HG03060 (cell line): ENCODE results near the gene KLHDC10.
"Not testable (repeated sequence)": the region's sequence is repeated elsewhere in the genome, so short reads cannot be mapped to it uniquely, and the experiment has no call there.

Source experiments
- ATAC-seq: cut with Tn5 transposase; IDR thresholded peaks from one replicate; pipeline ENCODE4 v1.9.1; 2021; ENCODE audit warnings: low read depth, moderate number of reproducible peaks; ENCODE audit not compliant: unreplicated experiment

Gene KLHDC10

GRCh38 chr7:130071701-130072622 lies 1.6 kb downstream of the KLHDC10 start:
- no peak for ATAC-seq

GRCh38 chr7:130079846-130080394 lies 9.6 kb downstream of the KLHDC10 start:
- no peak for ATAC-seq

GRCh38 chr7:130083497-130083896 lies 13.2 kb downstream of the KLHDC10 start:
- ATAC-seq: not testable (repeated sequence)

- ATAC-seq: no peak
Observed at GRCh38 chr7:130084037-130084875, 13.9 kb downstream of the KLHDC10 start.

- not testable (repeated sequence) for ATAC-seq
Observed at GRCh38 chr7:130085235-130085634, 14.9 kb downstream of the KLHDC10 start.

GRCh38 chr7:130086938-130087337 lies 16.6 kb downstream of the KLHDC10 start:
- ATAC-seq: no peak

GRCh38 chr7:130087364-130087763 lies 17.0 kb downstream of the KLHDC10 start:
- no peak for ATAC-seq

- ATAC-seq: no peak
Observed at GRCh38 chr7:130090745-130091532, 20.6 kb downstream of the KLHDC10 start.

GRCh38 chr7:130091999-130092398 lies 21.7 kb downstream of the KLHDC10 start:
- no peak for ATAC-seq

GRCh38 chr7:130092598-130092997 lies 22.3 kb downstream of the KLHDC10 start:
- no peak for ATAC-seq

- ATAC-seq: no peak
Observed at GRCh38 chr7:130095812-130096211, 25.5 kb downstream of the KLHDC10 start.

GRCh38 chr7:130096243-130096827 lies 26.0 kb downstream of the KLHDC10 start:
- ATAC-seq: no peak

GRCh38 chr7:130099331-130099730 lies 29.0 kb downstream of the KLHDC10 start:
- no peak for ATAC-seq

GRCh38 chr7:130102588-130102987 lies 32.3 kb downstream of the KLHDC10 start:
- no peak for ATAC-seq

- ATAC-seq: no peak
Observed at GRCh38 chr7:130107949-130108674, 37.8 kb downstream of the KLHDC10 start.

GRCh38 chr7:130108809-130109208 lies 38.5 kb downstream of the KLHDC10 start:
- no peak for ATAC-seq

GRCh38 chr7:130112093-130112492 lies 41.8 kb downstream of the KLHDC10 start:
- no peak for ATAC-seq

GRCh38 chr7:130112662-130113425 lies 42.5 kb downstream of the KLHDC10 start:
- ATAC-seq: no peak

- not testable (repeated sequence) for ATAC-seq
Observed at GRCh38 chr7:130113426-130113805, 43.1 kb downstream of the KLHDC10 start.
